Measurements from ENCODE around the gene POLG. TPM values are rescaled to one million over a fixed set of nuclear protein-coding genes. Genes with fewer than 3 reads are reported as not detected.

POLG gene
- total and polyA plus RNA-seq, 9 donors, result 19.8 to 52.0 (median 42.8) TPM

DNA sequence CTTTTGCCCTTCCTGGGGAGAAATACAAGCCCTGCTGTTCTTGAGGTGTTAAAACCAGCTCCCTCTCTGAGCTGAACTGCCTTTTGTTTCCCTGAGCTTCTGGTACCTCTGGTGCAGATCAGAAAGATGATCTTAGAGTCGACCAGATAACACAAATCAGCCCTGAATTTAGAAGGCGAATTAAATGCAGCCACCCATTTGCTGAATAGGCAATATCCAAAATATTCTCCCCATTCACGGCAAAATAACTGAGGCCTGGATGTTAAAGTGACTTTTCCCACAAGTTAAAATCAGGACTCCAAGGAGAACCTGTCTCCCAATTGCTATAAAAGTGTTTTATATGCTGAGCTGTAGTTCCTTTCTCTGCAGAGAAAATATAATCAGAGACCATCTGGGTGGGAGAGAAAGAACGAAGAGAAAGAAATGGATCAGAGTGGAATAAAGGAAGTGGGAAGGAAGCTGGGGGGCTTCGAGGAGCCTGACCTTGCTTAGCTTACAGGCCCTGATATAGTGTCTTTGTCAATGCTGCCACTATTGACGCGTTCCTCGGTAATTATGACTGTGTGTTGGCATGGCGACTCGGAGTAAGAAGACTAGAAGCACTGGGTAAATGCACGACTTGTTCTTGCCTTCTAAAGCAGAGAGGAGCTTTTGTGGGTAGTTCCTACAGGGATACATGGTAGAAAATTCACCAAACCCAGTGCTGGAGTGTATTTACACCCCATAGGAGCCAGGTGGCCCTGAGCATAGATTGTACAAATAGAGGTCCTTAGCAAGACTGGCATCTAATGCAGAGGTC lies 47.5 kb upstream of the POLG start:
- TF ChIP-seq, protein P1, sequence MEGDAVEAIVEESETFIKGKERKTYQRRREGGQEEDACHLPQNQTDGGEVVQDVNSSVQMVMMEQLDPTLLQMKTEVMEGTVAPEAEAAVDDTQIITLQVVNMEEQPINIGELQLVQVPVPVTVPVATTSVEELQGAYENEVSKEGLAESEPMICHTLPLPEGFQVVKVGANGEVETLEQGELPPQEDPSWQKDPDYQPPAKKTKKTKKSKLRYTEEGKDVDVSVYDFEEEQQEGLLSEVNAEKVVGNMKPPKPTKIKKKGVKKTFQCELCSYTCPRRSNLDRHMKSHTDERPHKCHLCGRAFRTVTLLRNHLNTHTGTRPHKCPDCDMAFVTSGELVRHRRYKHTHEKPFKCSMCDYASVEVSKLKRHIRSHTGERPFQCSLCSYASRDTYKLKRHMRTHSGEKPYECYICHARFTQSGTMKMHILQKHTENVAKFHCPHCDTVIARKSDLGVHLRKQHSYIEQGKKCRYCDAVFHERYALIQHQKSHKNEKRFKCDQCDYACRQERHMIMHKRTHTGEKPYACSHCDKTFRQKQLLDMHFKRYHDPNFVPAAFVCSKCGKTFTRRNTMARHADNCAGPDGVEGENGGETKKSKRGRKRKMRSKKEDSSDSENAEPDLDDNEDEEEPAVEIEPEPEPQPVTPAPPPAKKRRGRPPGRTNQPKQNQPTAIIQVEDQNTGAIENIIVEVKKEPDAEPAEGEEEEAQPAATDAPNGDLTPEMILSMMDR (IDR thresholded peaks at IDR 0.05), result no peak
- TF ChIP-seq POLR2A (IDR thresholded peaks at IDR 0.05) (no peak), EP300 (IDR thresholded peaks at IDR 0.05) (no peak)
- intact Hi-C loops (cut with DNase I), result no loop called here
- 82 to 89% (median 87%) methylated on average over 11 of the region's 11 CpGs for WGBS, 3 donors
- H3K27ac ChIP-seq, result no peak overlapping the region
- DNase-seq, result no peak
- H3K36me3 ChIP-seq, result no peaks in the 10 kb centered on the region
- H3K4me1 ChIP-seq (ENCODE audit: insufficient read depth), result peaks cover 3% of the 10 kb centered on the region
- H3K9me3 ChIP-seq, result no peaks in the 10 kb centered on the region
- H3K4me3 ChIP-seq, result no peak overlapping the region
- peaks cover 3% of the 10 kb centered on the region for H3K27me3 ChIP-seq

- WGBS, 3 donors, result 87 to 90% (median 90%) methylated on average over 3 of the region's 3 CpGs
- Histone ChIP-seq H3K4me3 (no peak overlapping the region), H3K9me3 (no peaks in the 10 kb centered on the region), H3K27ac (no peak overlapping the region), H3K4me1 (ENCODE audit: insufficient read depth) (peaks cover 3% of the 10 kb centered on the region), H3K36me3 (no peaks in the 10 kb centered on the region), H3K27me3 (peaks cover 3% of the 10 kb centered on the region)
- DNase-seq, result no peak
- intact Hi-C loops (cut with DNase I), result no loop called here
- TF ChIP-seq, protein P1 (IDR thresholded peaks at IDR 0.05), result no peak
- TF ChIP-seq EP300 (IDR thresholded peaks at IDR 0.05) (no peak), POLR2A (IDR thresholded peaks at IDR 0.05) (no peak)
Measured at GRCh38 chr15:89381331-89381730, 46.7 kb upstream of the POLG start.

- 85 to 92% (median 89%) methylated on average over 5 of the region's 5 CpGs for WGBS, 3 donors
- intact Hi-C loops (cut with DNase I), result no loop called here
- H3K4me3 ChIP-seq, result no peak overlapping the region
- no peak overlapping the region for H3K27ac ChIP-seq
- peaks cover 3% of the 10 kb centered on the region for H3K4me1 ChIP-seq (ENCODE audit: insufficient read depth)
- peaks cover 3% of the 10 kb centered on the region for H3K27me3 ChIP-seq
- no peak for DNase-seq
- no peaks in the 10 kb centered on the region for H3K9me3 ChIP-seq
- TF ChIP-seq, protein P1 (IDR thresholded peaks at IDR 0.05), result no peak
- TF ChIP-seq POLR2A (IDR thresholded peaks at IDR 0.05), result no peak
- TF ChIP-seq EP300 (IDR thresholded peaks at IDR 0.05), result no peak
- H3K36me3 ChIP-seq, result no peaks in the 10 kb centered on the region
Measured at GRCh38 chr15:89379818-89380217, 45.2 kb upstream of the POLG start.

- Histone ChIP-seq H3K4me1 (ENCODE audit: insufficient read depth) (peaks cover 3% of the 10 kb centered on the region), H3K36me3 (no peaks in the 10 kb centered on the region), H3K9me3 (no peaks in the 10 kb centered on the region), H3K4me3 (no peak overlapping the region), H3K27ac (no peak overlapping the region), H3K27me3 (peaks cover 3% of the 10 kb centered on the region)
- intact Hi-C loops (cut with DNase I), result no loop called here
- no peak for DNase-seq
- WGBS, 3 donors, result 35 to 46% (median 38%) methylated on average over 28 of the region's 28 CpGs
- no peak for TF ChIP-seq POLR2A (IDR thresholded peaks at IDR 0.05)
- TF ChIP-seq, protein P1 (IDR thresholded peaks at IDR 0.05), result no peak
Measured at GRCh38 chr15:89379251-89379695, 44.6 kb upstream of the POLG start.
